ENCODE measurements around the gene ITGB1BP1.

ITGB1BP1 gene

GRCh38 chr2:9430316-9431293 lies 7.3 kb upstream of the ITGB1BP1 start:
- TF ChIP-seq, protein P1, sequence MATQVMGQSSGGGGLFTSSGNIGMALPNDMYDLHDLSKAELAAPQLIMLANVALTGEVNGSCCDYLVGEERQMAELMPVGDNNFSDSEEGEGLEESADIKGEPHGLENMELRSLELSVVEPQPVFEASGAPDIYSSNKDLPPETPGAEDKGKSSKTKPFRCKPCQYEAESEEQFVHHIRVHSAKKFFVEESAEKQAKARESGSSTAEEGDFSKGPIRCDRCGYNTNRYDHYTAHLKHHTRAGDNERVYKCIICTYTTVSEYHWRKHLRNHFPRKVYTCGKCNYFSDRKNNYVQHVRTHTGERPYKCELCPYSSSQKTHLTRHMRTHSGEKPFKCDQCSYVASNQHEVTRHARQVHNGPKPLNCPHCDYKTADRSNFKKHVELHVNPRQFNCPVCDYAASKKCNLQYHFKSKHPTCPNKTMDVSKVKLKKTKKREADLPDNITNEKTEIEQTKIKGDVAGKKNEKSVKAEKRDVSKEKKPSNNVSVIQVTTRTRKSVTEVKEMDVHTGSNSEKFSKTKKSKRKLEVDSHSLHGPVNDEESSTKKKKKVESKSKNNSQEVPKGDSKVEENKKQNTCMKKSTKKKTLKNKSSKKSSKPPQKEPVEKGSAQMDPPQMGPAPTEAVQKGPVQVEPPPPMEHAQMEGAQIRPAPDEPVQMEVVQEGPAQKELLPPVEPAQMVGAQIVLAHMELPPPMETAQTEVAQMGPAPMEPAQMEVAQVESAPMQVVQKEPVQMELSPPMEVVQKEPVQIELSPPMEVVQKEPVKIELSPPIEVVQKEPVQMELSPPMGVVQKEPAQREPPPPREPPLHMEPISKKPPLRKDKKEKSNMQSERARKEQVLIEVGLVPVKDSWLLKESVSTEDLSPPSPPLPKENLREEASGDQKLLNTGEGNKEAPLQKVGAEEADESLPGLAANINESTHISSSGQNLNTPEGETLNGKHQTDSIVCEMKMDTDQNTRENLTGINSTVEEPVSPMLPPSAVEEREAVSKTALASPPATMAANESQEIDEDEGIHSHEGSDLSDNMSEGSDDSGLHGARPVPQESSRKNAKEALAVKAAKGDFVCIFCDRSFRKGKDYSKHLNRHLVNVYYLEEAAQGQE (IDR thresholded peaks at IDR 0.05; ENCODE audit: insufficient read depth in 1 of 2, low read depth in 2 of 2, low read length in 2 of 2) = no peak
- TF ChIP-seq POLR2AphosphoS5 (IDR thresholded peaks at IDR 0.05; ENCODE audit: low read depth, low read length) = no peak
- no peak for TF ChIP-seq TAF1 (IDR thresholded peaks at IDR 0.05; ENCODE audit: borderline replicate concordance, insufficient read depth, low read length)
- no peak for TF ChIP-seq FOXP2 (optimal IDR thresholded peaks at IDR 0.05; ENCODE audit: borderline replicate concordance, extremely low read depth, extremely low read length, insufficient read depth)
- TF ChIP-seq SIN3A (IDR thresholded peaks at IDR 0.05; ENCODE audit: borderline replicate concordance, insufficient read depth, low read length) = no peak

- no peak for TF ChIP-seq POLR2AphosphoS5 (IDR thresholded peaks at IDR 0.05; ENCODE audit: low read depth, low read length)
- no peak for TF ChIP-seq FOXP2 (optimal IDR thresholded peaks at IDR 0.05; ENCODE audit: borderline replicate concordance, extremely low read depth, extremely low read length, insufficient read depth)
- no peak for TF ChIP-seq TAF1 (IDR thresholded peaks at IDR 0.05; ENCODE audit: borderline replicate concordance, insufficient read depth, low read length)
- TF ChIP-seq, protein P1 (IDR thresholded peaks at IDR 0.05; ENCODE audit: insufficient read depth in 1 of 2, low read depth in 2 of 2, low read length in 2 of 2) = no peak
- TF ChIP-seq SIN3A (IDR thresholded peaks at IDR 0.05; ENCODE audit: borderline replicate concordance, insufficient read depth, low read length) = no peak
These were observed 5.7 kb upstream of the ITGB1BP1 start for GRCh38 chr2:9428965-9429577.

GRCh38 chr2:9424447-9425164 lies 1.3 kb upstream of the ITGB1BP1 start:
- no peak for TF ChIP-seq TAF1 (IDR thresholded peaks at IDR 0.05; ENCODE audit: borderline replicate concordance, insufficient read depth, low read length)
- TF ChIP-seq, protein P1 (IDR thresholded peaks at IDR 0.05; ENCODE audit: insufficient read depth in 1 of 2, low read depth in 2 of 2, low read length in 2 of 2) = no peak
- no peak for TF ChIP-seq POLR2AphosphoS5 (IDR thresholded peaks at IDR 0.05; ENCODE audit: low read depth, low read length)
- no peak for TF ChIP-seq SIN3A (IDR thresholded peaks at IDR 0.05; ENCODE audit: borderline replicate concordance, insufficient read depth, low read length)
- TF ChIP-seq FOXP2 (optimal IDR thresholded peaks at IDR 0.05; ENCODE audit: borderline replicate concordance, extremely low read depth, extremely low read length, insufficient read depth) = no peak

GRCh38 chr2:9423922-9424272 lies 569 bp upstream of the ITGB1BP1 start:
- TF ChIP-seq, protein P1 (IDR thresholded peaks at IDR 0.05; ENCODE audit: insufficient read depth in 1 of 2, low read depth in 2 of 2, low read length in 2 of 2) = no peak
- TF ChIP-seq POLR2AphosphoS5 (IDR thresholded peaks at IDR 0.05; ENCODE audit: low read depth, low read length) (no peak), FOXP2 (optimal IDR thresholded peaks at IDR 0.05; ENCODE audit: borderline replicate concordance, extremely low read depth, extremely low read length, insufficient read depth) (no peak)

Measured in PFSK-1 (cell line).